ENCODE data around the gene SLC25A29.
"Not testable (repeated sequence)": the region's sequence is repeated elsewhere in the genome, so short reads cannot be mapped to it uniquely, and the experiment has no call there.

The SLC25A29 gene

DNA sequence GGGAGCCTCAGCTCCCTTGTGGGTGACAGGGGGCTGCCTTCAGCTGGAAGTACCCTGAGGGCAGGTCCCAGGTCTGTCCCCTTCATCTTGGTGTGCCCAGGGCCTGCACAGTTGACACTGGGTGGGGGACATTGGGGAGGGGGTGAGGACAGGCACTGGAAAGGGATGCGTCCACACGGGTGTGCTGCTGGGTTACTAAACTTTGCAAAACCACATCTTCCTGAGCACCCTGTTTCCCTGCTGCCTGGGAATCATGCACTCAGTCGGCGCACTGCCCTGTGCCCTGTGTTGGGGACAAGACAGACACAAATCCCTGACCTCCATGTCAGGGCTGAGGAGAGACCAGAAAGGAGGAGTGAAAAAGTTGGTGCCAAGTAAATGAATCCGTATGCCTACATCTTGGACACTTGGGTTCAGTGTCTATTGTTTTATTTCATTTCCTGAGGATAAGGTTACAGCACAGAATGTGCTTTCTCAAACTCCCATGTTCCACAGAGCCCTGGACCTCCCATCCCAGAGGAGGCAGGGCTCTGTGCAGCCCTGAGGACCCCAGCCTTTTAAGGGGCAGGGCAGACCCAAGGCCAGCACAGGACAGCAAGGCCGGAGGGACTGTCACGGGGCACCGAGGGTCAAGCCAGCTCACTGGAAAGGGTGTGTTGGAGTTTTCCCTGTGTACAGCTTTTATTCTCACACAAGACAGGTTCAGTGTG is 2.9 kb upstream of the SLC25A29 start:
- DNase-seq = no peak

DNA sequence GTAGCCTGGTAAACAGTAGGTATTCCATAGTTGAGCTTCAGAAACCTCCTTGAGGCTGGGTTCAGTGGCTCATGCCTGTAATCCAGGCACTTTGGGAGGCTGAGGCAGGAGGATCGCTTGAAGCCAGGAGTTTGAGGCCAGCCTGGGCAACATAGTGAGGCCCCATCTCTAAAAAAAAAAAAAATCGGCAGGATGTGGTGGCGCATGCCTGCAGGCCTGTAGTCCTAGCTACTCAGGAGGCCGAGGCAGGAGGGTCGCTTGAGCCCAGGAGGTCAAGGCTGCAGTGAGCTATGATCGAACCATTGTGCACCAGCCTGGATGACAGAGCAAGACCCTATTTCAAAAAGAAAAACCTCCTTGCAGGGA is 2.2 kb upstream of the SLC25A29 start:
- DNase-seq = not testable (repeated sequence)

DNA sequence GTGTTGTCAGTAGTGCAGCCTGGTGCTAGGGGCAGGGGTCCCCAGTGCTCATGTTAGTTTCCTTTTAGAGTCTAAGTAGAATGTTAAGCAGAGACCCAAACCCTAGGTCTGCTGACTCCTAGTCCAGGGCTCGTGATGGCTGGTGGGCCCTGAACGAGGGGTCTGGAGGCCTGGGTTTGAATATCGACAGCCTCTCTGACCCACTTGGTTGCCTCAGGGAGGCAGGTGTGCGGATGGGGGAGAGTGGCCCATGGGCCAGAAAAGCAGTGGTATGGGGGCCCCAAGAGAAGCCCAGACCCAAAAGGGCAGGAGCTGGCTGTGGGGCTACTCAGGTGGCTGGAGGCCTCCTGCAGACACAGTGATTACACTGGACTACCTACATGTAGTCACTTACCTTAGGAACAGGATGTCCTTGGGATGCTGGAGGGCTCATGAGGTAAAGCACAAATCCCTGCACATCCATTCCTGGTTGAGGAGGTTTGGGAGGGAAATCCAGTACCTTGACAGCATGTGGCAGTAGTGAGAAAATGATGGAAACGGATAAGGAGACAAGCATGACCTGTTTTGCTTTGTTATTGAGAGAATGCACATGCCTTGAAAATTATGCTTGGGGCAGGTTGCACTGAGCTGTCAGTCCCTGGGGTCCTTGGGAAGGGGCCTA is 1.7 kb upstream of the SLC25A29 start:
- no peak for DNase-seq

DNA sequence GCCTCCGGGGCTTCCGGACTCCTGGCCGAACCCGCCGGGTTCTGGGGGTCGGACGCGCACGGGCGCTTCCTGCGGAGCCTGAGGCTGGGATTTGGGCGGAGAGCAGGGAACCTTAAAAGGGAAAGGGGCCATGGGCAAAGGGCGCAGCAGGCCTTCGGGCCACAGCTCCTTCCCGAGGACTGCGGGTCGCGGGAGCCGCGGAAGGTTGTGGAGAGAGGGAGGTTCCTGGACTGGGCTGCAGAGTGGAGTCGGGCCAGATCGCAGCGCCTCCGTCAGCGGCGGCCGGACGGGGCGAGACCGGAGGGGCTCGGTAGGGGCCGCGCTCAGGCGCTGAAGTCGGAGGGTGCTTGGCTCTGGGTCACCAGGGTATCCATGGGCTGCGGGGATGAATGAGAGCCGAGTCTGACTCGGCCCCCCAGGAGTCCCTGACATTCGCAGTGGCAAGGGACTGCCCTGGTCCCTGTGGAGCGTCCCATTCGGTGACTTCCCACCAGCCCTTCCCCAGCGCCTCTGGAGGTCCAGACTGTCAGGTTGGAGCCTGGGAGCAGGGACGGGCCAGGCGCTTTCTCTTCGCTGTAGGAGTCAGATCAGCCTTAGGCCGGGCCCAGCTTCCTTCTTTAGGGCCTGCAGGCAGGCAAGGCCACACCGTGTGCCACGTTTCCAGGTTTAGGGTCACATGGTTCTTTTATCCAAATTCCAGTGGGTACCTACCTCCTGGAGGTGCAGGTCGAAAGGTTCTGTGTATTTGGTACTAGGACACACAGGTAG is 938 bp upstream of the SLC25A29 start:
- no peak for DNase-seq

DNA sequence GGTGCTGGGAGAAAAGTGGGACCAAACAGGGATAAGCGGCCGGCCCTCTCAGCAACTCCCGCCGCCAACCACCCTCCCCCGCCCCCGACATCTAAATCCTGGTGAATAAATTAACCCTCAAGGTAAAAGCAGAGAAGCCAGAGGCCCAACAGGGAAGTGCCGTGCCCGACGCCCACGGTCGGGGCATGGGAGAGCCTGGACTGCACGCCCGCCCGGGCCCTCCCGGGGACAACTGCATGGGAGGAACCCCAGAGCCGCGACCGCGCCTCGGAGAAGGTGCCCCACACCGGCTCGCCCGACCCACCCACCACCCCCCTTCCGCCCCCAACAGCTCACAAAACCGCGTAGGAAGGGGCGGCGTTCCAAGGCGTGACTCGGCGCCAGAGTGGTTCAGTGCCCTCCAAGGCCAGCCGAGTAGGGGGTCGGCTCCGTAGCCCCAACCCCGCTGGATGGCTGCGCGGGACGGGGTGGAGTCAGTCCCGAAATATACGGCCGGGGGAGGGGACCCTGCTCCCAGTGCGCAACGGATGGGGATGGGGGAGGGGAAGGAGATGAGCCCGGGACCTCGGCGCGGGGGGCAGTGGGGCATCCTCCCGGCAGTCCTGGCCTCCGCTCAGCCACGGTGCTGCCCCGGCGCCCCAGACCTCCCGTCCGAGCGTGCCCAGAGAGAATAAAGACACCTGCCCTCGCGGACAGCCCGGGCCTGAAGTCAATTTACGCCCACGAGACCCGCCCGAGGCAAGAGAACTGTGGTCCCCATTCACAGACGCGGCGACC is 732 bp downstream of the SLC25A29 start:
- peak; percentile 20 to 25 for DNase-seq

DNA sequence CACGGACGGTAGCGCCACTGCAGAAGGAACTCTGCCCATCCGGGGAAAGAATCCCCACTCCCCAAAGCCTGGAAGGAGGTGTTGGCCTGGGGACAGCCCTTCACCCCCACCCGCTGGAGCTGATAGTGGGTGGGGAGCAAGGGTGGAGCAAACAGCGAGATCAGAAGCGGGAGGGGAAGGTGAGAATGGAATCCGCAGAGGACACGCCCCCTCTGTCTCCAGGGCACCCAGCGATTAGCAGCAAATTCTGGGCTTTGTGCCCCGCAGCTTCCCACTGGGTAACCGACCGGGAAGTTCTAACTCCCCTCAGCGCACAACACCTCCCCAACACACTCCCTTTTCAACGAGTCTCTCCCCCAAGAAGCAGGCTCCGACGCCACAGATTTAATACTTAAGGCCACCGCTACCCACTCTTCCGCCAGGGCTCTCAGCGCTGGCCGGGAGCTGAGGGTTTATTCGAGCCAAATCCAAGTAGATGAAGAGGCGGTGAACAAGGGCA is 1.4 kb downstream of the SLC25A29 start:
- DNase-seq = no peak

DNA sequence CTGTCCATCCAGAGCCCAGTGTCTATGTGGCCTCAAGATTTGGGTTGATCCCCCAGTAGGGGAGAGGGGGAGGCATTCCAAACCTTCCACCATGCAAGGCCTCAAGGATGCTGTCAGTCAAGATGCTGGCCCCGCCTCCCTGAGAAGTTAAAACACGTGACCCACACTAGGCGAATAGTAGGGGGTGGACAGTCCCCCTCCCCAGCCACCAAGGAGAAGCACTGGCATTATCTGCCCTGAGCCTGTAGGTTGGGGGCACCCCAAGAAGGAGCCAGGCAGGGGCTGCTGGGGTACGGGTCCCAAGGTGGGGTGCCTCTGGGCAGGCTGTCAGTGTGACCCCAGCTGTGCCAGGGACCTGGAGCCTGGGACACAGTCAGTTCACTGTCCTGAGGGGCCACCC is 2.3 kb downstream of the SLC25A29 start:
- DNase-seq = no peak

DNA sequence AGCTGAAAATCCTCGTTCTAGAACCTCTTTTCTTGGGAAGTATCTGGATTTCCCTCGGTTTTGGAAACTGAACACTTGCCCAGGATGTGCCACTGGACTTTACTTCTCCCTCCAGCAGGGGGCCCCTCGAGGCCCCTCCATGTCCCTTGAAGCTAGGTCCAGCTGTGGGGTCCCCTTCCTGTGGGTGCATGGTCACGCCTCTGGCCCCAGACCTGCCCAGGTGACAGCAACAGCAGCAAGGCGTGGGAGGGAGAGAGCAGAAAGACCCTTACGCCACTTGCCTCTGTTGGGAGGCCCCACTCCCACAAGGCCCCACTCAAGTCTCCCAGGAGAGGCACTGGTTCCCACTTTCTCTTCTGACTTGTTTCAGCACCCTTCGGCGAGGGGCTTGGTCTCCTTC is 3.1 kb downstream of the SLC25A29 start:
- no peak for DNase-seq

DNA sequence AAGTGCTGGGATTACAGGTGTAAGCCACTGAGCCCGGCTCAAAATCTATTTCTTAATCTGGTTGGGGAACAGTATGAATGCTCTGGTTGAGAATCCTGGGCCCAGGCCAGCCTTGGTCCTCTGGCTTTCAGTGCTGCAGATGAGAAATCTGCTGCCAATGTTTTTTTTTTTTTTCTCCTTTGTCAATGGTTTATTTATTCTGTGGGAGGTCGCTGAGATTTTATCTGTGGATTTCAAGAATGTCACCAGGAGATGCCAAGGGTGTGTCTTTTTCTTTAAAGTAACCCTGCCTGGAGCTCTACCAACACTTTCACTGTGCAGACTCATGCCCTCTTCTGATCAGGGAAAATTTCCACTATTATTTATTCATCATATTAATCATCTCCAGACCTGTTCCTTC is 3.6 kb downstream of the SLC25A29 start:
- DNase-seq = no peak

DNA sequence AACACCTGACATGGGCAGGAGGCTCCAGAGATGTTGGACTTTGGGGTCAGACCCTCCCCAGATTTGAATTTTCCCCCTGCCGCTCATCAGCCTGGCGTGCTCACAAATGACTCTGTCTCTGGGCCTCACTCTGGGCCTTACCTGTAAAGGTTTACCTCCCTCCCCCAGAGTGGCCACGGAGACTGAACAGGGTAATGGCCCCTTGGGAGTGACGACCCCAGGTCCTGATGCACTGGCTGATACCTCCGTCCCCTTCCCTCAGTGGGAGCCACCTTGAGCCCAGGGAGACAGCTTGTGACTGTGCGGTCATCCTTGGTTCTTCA is 7.0 kb downstream of the SLC25A29 start:
- no peak for DNase-seq

DNA sequence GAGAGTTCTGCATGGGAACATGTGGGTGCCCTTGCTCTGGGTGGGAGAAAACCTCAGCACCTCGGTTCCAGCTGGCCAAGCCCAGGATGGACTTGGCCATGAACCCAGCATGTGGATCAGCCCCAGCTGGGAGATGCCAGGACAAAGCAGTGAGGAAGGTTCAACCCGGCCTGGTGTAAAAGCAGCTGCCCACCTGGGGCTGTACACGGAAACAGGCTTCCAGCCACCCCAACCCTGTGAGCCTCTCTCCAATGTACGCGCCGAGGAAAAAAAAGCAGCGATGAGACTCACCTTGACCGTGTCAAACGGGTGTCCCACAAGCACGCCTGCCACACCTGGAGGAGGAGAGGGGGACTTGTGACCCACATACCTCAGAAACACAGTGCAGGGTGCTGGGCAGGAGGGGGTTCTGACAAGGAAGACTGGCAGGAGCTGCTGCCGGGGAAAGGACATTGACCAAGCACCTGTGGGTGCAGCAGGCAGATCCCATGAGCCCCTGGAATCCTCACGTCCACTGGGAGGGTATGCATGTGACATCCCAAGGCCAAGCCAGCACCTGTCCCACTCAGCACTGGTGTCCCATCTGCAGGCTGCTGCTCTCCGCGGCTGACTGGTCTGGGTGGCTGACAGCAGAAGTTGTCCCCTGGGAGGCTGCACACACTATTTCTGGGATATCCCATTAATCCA is 7.5 kb downstream of the SLC25A29 start:
- no peak for DNase-seq

DNA sequence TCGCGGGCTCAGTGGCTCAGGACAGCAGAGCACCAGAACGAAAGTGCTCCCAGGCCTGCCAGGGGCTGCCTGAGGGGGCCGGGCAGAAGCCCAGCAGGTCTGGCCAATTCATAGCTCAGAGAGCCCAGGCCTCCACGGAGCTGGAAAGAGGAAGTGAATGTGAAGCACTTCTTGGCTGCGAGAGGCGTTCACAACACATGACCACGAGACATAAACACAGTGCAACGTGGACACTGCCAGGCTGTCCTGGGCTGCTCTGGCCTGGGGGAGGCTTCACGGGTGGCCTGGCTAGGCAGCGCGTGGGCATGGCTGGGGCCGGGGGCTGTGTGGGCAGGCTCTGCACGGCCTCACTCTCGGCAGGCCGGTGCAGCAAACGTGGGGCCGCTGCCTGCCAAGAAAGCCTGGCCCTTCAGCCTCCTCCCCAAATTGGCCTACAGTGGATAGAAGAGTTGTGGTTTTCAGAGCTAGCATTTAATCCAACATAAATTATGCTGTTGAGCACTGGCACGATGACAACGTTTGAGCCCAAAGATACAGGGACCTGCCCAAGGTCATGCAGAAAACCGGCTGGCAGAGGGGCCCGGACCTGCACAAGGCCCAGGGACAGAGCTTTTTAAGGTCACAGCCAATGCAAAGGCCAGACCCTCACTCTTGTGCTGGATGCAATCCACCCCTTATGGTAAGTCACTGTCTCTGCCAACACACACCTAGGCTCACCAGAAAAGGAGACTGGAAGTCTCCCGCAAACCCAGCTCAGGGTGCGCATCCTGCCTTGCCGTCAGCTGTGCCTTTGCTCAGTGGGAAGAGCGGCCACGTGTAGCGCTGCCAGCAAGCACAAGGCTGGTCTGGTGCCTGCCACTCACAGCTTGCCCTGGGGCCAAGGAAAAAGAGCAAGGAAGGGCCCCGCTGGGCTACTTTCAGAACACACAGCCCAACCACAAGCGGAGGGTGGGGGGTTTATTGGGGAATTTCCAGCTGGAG is 8.6 kb downstream of the SLC25A29 start:
- no peak for DNase-seq

DNA sequence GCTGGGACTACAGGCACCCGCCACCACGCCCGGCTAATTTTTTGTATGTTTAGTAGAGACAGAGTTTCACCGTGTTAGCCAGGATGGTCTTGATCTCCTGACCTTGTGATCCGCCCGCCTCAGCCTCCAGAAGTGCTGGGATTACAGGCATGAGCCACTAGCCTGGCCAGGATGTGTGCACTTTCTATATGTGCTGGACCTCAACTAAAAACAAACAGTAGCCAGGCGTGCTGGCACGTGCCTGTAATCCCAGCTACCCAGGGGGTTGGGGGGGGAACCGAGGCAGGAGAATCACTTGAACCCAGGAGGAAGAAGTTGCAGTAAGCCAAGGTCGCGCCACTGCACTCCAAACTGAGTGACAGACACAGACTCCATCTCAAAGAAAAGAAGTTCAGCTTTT is 9.5 kb downstream of the SLC25A29 start:
- DNase-seq = not testable (repeated sequence)

DNA sequence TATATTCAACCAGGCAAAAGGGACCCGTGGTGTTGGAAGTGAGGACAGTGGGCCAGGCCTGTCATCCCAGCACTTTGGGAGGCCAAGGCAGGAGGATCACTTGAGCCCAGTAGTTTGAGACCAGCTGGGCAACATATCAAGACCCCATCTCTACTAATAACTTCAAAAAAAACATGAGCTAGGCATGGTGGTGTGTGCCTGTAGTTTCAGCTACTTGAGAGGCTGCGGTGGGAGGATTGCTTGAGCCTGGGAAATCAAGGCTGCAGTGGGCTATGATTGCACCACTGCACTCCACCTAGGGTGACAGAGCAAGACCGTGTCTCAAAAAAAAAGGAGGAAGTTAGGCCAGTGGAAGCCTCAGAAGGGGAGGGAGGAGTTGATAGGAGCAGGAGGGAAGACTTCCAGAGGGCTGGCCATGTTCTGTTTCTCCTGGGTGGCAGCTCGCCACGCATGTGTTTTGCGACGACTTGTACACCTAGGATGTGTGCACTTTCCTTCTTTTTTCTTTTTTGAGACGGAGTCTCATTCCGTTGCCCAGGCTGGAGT is 10.1 kb downstream of the SLC25A29 start:
- no peak for DNase-seq

DNA sequence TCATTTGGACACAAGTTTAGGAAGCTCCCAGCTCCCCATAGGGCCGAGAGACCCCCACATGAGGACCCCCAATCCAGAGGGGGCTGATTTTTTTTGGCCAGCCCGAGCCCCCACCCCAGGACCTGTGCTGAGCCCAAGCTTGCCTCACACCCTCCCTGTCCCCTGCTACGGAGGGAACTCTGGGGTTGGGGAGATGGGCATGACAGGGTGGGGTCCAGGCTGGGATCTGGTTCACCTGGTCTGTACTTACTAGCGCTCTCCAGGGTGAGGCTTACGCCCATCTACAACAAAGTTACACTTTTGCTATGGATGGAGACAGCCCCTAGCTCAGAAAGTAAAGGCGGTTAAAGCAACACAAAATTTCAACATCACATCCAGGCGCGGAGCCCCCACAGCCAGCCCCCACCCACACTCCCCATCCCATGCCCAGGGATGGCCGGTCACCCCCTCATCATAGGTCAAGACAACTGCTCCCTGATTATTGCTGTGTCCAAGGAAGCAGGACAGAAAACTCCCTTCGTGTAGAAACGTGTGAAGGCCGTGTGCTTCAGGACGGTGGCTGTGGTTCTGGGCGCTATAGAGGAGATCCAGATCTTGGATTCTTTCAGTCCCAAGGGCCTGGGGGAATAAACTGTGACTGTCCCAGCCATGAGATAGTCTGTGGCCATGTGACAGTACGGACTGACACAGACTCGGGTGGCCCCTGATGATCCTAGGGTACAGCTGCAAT is 10.7 kb downstream of the SLC25A29 start:
- DNase-seq = no peak

DNA sequence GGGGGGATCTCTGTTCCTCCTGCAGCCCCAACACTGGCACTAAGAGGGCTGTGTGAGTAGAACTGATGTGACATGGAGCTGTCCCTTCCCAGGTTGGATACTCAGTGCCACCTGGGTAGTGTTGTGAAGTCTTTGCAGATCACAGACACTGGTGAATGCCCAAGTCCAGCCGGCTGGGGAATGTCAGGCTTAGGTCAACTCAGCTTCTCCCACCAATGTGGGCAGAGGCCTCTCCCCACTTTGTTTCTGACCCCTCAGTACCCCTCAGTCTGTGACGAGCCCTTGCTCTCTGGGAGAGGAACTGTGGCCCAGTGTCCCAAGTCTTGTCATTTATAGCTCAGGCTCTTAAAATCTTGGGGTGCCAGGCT is 11.3 kb downstream of the SLC25A29 start:
- DNase-seq = no peak

DNA sequence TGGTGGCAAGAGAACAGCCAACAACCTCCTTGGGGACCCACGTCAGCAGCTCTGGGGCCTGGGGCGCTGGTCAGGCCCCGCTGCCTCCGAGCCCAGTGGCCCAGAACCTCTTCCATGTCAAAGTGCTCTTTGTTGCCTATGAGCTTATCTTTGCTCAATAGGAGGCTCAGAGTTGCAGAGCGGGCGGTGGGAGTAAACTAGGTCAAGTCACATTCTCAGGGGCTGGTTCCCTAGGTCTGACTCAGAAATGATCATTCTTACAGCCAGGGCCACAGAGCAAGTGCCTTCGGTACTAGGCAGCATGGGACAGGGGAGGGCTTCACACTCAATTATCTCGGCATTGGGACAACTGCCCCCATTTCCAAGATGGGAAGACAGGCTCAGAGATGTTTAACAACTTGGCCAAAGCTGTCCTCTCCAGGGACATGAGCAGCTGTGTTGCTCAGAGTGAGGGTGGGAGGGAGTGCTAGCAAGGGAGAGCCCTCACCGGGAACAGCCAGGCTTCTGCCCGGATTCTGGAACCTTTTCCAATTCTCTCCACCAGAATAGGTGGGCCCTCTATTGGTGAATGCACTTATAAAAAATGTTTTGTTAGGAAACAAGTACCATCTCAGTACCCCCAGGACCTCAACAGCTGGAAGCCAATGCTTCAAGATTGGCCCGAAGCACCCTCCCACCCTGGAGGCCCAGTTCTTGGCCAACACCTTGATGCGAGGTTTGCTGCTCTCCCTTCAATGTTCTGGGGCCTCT is 11.9 kb downstream of the SLC25A29 start:
- DNase-seq = no peak

DNA sequence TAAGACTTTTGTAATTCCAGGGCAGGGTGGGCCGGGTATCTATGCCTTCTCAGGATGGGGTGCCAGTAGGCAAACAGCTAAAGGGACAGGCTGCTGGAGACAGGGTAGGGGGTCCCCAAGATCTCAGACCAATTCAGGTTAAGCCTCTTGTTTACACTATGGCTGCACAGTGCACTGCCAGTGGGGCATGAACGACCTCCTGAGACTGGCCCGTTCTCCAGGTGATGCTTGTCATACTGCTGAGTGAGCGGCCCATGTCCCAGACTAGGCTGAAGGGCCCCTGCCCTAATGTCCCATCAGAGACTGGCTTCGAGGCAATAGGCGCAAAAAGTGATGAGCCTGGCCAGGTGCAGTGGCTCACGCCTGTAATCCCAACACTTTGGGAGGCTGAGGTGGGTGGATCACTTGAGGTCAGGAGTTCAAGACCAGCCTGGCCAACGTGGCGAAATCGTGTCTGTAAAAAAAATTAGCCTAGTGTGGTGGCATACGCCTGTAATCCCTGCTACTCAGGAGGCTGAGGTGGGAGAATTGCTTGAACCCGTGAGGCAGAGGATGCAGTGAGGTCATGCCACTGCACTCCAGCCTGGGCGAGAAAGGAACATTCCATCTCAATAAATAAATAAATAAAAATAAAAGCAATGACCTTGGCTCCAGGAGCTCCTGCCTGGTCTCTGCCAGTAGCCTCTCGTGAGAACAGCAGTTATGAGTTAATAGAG is 12.6 kb downstream of the SLC25A29 start:
- DNase-seq = no peak

Measured in activated CD4-positive, alpha-beta T cell treated with anti-CD3 and anti-CD28 coated beads, Interleukin-2, amount 50 U/mL, for 4 hours (primary cell).